ENCODE results near the gene SLC22A5.
A peak's percentile ranks its signal among the peaks of the same experiment; 100 is the strongest.
"Not testable (repeated sequence)": the region's sequence is repeated elsewhere in the genome, so short reads cannot be mapped to it uniquely, and the experiment has no call there.

The SLC22A5 gene

GRCh38 chr5:132414634-132415378 is 45.3 kb downstream of the SLC22A5 start:
- DNase-seq: peak; percentile 55

DNA sequence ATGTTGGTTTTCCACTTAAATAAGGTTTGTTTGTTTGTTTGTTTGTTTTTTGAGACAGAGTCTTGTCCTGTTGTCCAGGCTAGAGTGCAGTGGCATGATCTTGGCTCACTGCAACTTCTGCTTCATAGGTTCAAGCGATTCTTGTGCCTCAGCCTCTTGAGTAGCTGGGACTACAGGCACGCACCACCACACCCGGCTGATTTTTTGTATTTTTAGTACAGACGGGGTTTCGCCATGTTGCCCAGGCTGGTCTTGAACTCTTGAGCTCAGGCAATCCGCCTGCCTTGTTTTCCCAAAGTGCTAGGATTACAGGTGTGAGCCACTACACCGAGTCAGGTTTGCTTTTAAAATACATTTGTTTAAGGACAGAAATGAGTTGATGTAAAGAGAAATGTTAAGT is 46.0 kb downstream of the SLC22A5 start:
- DNase-seq: not testable (repeated sequence)

- no peak for DNase-seq
These were observed 46.9 kb downstream of the SLC22A5 start for GRCh38 chr5:132416306-132417009.

- DNase-seq: no peak
These were observed 47.5 kb downstream of the SLC22A5 start for GRCh38 chr5:132417010-132417439.

DNA sequence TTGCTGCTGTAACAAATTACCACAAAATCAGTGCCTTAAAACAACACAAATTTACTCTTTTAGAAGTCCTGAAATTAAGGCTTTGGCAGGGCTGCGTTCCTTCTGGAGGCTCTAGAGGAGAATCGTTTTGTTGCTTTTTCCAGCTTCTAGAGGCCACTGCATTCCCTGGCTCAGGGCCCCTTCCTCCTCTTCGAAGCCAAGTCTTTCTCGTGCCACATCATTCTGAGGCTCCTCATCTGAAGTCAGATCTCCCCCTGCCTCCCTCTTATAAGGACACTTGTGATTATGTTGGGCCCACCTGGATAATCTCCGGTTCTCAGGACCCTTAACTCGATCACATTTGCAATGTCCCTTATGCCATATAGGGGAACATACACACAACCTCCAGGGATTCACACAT is 48.0 kb downstream of the SLC22A5 start:
- DNase-seq: no peak

DNA sequence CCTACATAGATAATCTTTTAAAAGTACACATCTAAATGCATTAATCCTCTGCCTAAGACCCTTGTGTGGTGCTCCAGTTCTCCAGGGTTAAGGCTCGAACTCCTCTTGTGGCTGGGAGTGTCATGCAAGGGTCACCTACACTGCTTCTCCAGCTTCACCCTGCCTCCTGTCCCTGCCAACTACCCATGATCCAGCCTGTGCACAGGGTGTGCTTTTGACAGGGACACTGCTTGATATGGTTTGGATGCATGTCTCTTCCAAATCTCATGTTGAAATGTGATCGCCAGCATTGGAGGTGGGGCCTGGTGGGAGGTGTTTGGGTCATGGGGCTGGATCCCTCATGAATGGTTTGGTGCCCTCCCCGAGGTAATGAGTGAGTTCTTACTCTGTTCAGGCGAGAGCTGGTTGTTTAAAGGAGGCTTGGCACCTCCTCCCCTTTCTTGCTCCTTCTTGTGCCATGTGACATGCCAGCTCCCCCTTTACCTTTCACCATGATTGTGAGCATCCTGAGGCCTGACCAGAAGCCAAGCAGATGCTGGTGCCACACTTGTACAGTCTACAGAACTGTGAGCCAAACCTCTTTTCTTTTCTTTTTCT is 48.5 kb downstream of the SLC22A5 start:
- no peak for DNase-seq

GRCh38 chr5:132418881-132419280 is 49.4 kb downstream of the SLC22A5 start:
- DNase-seq: no peak

DNA sequence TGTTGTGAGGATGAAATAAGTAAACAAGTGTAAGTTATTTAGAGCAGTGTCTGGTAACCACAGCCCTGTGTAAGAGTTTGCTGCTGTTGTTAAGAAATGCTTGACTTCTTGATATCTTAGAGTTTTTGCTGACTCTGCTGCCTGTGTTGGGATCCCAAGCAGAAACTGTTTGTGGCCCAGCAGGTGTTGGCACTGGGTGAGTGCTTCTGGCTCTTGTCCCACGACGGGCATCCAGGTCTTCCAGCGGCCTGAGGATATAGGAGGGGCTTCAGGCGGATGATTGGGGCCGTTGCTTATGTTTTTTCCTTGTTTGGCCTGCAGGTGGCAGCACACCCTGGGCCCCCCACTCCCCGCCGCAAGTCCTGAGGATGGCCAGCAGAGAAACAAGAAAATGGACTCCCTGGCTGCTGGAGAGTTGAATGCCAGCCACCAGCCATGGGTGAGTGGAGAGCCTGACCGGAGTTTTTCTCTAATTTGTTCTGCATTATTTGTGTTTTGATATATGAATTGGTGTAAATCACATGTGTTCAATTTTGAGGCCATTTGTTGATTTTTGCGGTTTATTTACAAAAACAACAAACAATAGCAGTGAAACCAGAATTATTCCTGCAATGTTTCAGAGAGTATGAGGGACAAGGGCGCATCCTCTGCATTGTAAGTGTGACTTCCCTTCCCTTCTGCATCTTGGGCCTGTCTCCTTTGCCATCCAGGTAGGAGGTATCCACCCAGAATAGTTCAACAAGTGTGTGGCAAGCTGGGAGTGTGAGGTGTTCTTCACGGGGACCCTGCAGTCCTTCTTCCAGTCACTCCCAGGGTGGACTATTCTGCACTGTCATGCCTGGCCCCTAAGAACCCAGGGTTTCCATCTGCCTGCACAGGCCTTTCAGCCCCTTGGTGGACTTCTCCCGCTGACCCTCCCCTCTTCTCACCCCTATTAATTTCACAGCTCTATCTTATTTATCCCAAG is 50.3 kb downstream of the SLC22A5 start:
- DNase-seq: peak; percentile 80

GRCh38 chr5:132420706-132421272 is 51.3 kb downstream of the SLC22A5 start:
- no peak for DNase-seq

DNA sequence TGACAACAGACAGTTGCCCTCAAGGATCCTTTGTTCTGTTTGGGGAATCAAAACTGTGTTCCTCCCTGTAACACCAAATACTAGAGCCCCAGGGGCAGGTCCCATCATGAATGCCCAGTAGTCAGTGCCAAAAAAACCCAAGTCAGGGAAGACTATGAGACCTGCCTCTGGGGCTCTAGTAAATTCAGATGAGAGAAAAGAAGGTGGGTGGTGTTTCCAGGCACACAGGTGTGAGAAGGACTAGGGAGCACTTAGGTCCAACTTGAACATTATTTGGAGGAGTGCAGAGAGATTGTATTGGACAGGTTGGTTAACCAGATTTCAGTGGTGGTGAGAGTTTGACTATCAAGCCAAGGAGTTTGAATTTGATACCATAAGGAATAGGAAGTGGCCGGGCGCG is 52.0 kb downstream of the SLC22A5 start:
- no peak for DNase-seq

DNA sequence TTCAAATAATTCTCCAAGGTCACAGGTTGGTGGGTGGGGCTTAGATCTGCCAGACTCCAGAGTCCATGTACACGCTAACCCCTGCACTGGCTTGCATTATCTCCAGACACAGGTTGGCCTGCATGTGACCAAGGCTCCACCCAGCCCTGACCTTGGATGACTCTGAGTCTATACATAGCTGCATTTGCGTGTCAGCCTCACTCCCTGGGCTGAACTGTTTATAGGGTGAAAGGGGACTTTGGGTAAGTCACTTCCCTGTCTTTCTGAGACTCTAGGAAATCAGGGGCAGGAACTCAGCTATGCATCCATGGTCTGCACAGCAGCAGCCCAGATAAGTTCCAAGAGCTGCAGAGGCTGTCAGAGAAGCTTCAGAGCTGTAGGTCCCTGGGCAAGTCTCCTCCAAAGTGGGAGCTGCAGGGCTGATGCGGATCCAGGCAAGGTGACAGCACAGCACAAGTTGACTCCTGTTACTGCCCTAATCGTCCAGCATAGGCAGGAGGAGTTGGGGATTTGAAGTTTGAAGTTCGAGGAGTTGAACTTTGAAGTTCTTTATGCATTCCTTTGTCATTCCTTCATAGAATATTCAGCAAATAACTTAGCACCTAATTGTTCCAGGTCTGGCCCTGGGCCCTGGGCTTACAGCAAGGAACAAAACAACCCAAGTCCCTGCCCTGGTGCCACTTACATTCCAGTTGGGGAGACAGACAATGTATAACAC is 53.4 kb downstream of the SLC22A5 start:
- no peak for DNase-seq

DNA sequence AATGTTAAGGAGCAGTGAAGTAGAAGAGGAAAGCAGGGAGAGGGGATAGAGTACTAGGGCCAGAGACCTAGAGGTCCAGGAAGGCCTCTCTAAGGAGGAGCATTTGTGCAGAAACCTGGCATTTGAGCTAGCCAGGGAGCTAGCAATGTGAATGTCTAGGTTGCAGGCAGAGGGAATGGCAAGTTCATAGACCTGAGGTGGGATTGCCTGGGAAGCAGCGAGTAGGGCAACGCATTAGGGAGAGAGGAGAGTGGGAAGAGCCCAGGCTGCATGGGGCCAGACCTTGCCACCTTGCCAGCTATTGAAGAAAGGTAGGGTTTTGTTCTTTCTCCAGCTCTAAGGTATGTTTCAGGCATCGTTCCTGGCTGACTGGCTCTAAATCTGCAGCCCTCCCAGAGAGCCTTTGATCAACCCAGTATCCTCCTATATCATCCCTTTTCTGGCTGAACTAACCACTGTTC is 54.0 kb downstream of the SLC22A5 start:
- no peak for DNase-seq

DNA sequence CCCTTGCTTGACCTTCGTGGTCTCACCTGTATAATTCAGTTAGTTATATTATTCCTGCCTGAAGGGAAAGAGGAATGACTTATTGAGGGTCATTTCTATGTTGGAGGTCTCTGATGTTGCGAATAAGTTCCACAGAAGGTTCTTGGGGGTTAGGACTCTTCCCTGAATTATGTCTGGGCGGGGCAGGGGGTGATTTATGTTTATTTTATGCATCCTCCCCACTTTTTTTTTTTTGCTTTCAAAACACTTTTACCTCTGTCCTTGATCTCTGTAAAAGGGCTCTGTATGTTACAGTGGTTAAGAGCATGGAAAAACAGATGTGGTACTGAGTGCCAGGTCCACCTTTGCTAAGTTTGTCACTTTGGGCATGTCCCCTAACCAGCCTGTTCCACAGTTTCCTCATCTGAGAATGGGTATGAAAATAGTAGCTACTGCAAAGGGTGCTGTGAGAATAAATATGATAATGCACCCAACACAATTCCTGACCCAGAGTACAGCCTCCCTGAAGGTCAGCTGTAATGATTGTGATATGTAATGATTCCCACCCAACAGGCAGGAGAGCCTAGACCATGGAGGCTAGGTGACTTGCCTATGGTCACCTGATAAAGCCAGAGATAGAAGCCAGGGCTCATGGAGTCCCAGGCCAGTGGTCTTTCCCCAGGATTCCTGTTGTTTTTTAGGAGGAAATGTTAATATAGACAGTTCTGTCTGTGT is 54.8 kb downstream of the SLC22A5 start:
- no peak for DNase-seq

DNA sequence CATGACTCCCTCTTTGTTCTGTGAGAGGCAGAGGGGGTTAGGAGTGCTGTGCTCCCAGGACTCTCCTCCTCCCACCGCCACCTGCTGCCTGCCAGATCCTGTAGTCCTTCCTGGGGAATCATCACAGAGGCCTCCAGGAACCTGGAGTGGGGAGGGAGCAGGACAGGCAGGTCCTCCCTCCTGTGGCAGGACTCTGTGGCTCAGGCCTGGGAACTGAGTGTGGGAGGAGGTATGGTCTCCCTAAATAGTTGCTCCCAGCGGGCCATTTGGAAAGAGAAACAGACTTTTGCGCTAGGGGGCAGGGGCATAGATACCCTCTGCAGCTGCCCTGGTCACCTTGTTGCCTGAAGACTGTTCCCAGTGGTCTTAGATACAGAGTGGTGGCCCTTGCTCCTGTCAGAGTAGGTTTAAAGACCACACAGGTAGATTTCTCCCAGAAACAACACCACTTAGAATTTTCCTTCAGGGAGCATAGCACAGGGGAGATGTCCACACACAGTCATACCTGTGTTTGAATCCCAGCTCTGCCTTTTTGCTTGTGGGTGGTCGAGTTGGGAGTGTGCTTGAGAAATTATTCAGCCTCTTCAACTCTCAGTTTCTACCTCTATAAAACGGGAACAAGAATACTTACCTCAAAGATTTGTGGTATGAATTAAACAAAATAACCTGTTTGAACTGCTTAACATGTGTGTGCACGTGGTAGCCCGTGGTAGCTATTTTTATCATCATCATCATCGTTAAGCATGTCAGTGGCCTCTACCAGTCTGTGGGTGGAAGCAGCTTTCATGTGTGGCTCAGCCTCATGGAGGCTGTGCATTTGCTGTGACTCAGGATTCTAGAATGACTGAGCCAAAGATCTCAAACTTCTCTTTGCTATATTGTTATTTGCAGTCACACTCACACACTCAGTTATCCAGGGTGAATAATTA is 55.8 kb downstream of the SLC22A5 start:
- peak; percentile 86 for DNase-seq

DNA sequence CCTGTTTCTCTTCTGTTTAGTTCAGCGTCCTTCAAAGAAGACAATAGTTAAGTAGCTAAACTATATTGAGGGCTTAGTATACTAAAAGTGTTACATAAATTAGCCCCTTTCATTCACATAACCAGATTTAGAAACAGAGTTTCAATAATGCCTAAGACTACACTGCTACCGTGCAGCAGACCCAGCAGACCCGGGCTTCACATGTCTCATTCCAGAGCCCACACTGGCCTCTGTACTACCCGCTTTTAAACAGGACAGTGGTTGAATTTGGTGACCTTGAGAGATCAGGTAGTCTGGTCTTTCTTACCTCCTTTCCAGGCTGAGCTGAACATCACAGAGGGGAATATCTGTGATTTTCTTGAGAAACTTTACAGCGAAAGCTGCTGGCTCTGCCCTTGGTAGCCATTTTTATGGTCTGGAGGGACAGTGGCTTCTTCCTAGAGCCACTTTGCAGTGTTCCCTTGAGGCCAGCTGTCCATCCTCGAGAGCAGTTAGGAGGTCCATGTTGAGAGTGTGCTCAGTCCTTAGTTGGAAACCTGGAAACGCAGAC is 56.5 kb downstream of the SLC22A5 start:
- no peak for DNase-seq

- peak; percentile 93 for DNase-seq
These were observed 57.1 kb downstream of the SLC22A5 start for GRCh38 chr5:132426525-132427138.

DNA sequence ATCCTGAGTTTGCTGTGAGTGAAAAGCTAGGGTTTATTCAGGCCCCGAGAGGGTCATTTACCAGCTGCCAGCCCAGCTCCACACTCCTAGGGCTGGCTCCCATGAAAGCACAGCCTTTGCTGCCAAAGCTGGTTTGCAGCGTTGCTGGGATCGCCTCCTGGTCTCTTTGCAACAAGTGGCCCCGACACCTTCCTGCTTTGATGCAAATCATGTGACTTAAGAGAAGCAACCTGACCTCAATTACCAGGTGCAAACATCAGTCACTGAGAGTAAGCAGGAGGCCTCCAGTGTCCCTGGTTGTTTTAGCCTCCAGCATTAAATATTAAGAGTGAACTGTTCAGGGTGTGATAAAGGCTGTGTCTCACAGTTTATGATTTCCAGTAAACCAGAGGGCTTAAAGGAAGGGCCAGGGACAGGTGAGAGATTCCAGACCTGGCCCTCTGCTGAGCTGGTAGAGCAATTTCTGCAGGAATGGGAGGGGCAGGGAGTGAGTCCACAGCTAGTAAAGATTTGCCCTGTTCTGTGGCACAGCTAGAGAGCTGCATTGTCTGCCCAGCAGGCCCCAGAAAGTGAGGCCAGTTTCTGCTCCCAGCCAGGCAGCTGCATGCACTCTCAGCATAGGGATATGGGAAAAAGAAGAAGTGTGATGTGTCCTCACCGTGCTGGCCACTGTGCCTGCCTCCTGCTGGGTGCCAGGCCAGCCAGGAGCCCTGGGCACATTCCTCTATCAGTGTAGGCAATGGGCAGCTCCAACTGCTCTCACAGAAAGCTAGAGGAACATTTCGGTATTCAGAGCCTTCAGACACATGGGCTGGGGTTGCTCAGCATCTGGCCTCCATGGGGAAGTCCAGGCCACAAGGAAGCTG is 58.0 kb downstream of the SLC22A5 start:
- no peak for DNase-seq

DNA sequence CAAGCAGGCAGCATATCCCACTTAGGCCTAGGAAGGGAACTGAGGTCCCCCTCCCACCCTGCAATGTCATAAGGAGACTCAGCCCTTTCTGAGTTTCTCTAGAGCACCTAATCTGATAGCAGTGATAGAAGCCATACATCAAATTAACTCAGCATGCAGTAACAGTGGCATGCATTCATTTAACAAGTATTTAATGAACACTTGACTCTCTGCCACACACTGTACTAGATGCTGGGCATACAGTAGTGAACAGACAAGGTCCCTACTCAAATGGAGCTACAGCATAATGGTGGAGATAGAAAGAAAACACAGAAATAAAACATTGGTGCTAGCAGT is 58.6 kb downstream of the SLC22A5 start:
- DNase-seq: no peak

Measured in fibroblast of skin of scalp (primary cell).